K562 (cell line): Measurements from ENCODE around the gene KIF18B. TPM values are rescaled to one million over a fixed set of nuclear protein-coding genes. Genes with fewer than 3 reads are reported as not detected.

Source experiments
- CBFA2T3 ChIP-seq: fragments of 450-650 bp; IDR thresholded peaks from 2 replicates; pipeline ENCODE4 v1.6.1; 2017
- DIDO1 ChIP-seq: fragments of 450-650 bp; IDR thresholded peaks from 2 replicates; pipeline ENCODE4 v1.6.1; 2016; ENCODE audit warnings: low read depth, missing biosample characterization, missing genetic modification characterization
- IFI16 ChIP-seq: fragments of 250-450 bp; sonication (Bioruptor Pico); IDR thresholded peaks from 2 replicates; pipeline ENCODE4 v2.1.2; 2022; ENCODE audit warnings: mild to moderate bottlenecking, inconsistent platforms
- NFIC ChIP-seq: fragments of 450-650 bp; IDR thresholded peaks from 2 replicates; pipeline ENCODE4 v1.6.1; 2017; ENCODE audit warnings: mild to moderate bottlenecking, inconsistent platforms
- NFYB ChIP-seq: IDR thresholded peaks from 2 replicates; pipeline ENCODE4 v1.6.1; 2011; ENCODE audit warnings: mild to moderate bottlenecking, moderate library complexity; ENCODE audit not compliant: insufficient read length; ENCODE audit errors: extremely low read depth
- RUNX1 ChIP-seq: sonication (generic); IDR thresholded peaks from 2 replicates; pipeline ENCODE4 v1.6.1; 2016; ENCODE audit warnings: antibody characterized with exemption, low read depth
- polyA plus RNA-seq, 8 experiments: library from polyadenylated mRNA; depleted of rRNA in 4 of 8; stranded (reverse) in 5 of 8; unstranded in 3 of 8; fragments of >200 nt; fragmentation: Nextera tagmentation in 2 of 8; fragmentation: Illumina TruSeq in 1 of 8; extraction: Ambion mirVana in 2 of 8; extraction: Trizol in 1 of 8; gene quantifications; 2 replicates each; pipeline versions ENCODE4 v1.2.1 to v1.2.3, GENCODE V29; 2011 to 2014; ENCODE audit warnings: inconsistent platforms in 1 of 8, missing spikeins in 1 of 8
- total RNA-seq, 7 experiments: library from RNA; depleted of rRNA in 6 of 7; stranded (reverse); fragments of >200 nt in 6 of 7; fragmentation: Illumina TruSeq in 2 of 7; extraction: Trizol in 2 of 7; gene quantifications; 2 replicates each; pipeline versions ENCODE4 v1.2.1 to v1.2.3, GENCODE V29; 2011 to 2021; ENCODE audit warnings: low replicate concordance in 1 of 7
- TF ChIP-seq, protein P1 (sequence below), 2 experiments: fragments of 450-650 bp; IDR thresholded peaks; 2 replicates each; pipeline ENCODE4 v1.6.1; 2018; ENCODE audit warnings: mild to moderate bottlenecking in 2 of 2, low read depth in 1 of 2; ENCODE audit not compliant: partially characterized antibody in 2 of 2
- TF ChIP-seq, protein P2 (sequence below): IDR thresholded peaks from 2 replicates; pipeline ENCODE4 v1.6.1; 2012; ENCODE audit warnings: low read depth, low read length, improper control_type of control experiment, borderline replicate concordance
- TF ChIP-seq, protein P3 (sequence below): fragments of 450-650 bp; formaldehyde crosslinking; IDR thresholded peaks from 2 replicates; pipeline ENCODE4 v1.4.0; 2020; ENCODE audit warnings: mild to moderate bottlenecking, moderate library complexity
- TF ChIP-seq, protein P4 (sequence below), 2 experiments: fragments of 450-650 bp; IDR thresholded peaks; 2 replicates each; pipeline ENCODE4 v1.6.1; 2016; ENCODE audit warnings: mild to moderate bottlenecking in 2 of 2, borderline replicate concordance in 1 of 2, low read depth in 1 of 2, moderate library complexity in 1 of 2

Gene KIF18B
- total and polyA plus RNA-seq, 9 of the 15 experiments (the other 6 are each of a cell fraction or from before 2014, with no cell fraction given): 2.0 to 42.8 (median 13.2) TPM

- TF ChIP-seq RUNX1 (no peak), DIDO1 (tag) (no peak), IFI16 (CRISPR knock-in tag) (no peak), NFYB (peak; percentile 74), NFIC (0 out of 2 replicates have a peak, but pooled peaks have one; percentile 37), CBFA2T3 (no peak)
- TF ChIP-seq, protein P1, sequence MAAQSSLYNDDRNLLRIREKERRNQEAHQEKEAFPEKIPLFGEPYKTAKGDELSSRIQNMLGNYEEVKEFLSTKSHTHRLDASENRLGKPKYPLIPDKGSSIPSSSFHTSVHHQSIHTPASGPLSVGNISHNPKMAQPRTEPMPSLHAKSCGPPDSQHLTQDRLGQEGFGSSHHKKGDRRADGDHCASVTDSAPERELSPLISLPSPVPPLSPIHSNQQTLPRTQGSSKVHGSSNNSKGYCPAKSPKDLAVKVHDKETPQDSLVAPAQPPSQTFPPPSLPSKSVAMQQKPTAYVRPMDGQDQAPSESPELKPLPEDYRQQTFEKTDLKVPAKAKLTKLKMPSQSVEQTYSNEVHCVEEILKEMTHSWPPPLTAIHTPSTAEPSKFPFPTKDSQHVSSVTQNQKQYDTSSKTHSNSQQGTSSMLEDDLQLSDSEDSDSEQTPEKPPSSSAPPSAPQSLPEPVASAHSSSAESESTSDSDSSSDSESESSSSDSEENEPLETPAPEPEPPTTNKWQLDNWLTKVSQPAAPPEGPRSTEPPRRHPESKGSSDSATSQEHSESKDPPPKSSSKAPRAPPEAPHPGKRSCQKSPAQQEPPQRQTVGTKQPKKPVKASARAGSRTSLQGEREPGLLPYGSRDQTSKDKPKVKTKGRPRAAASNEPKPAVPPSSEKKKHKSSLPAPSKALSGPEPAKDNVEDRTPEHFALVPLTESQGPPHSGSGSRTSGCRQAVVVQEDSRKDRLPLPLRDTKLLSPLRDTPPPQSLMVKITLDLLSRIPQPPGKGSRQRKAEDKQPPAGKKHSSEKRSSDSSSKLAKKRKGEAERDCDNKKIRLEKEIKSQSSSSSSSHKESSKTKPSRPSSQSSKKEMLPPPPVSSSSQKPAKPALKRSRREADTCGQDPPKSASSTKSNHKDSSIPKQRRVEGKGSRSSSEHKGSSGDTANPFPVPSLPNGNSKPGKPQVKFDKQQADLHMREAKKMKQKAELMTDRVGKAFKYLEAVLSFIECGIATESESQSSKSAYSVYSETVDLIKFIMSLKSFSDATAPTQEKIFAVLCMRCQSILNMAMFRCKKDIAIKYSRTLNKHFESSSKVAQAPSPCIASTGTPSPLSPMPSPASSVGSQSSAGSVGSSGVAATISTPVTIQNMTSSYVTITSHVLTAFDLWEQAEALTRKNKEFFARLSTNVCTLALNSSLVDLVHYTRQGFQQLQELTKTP (IDR thresholded peaks at IDR 0.05; ENCODE audit: low read depth in 1 of 2, partially characterized antibody in 2 of 2): no peak
- TF ChIP-seq, protein P2, sequence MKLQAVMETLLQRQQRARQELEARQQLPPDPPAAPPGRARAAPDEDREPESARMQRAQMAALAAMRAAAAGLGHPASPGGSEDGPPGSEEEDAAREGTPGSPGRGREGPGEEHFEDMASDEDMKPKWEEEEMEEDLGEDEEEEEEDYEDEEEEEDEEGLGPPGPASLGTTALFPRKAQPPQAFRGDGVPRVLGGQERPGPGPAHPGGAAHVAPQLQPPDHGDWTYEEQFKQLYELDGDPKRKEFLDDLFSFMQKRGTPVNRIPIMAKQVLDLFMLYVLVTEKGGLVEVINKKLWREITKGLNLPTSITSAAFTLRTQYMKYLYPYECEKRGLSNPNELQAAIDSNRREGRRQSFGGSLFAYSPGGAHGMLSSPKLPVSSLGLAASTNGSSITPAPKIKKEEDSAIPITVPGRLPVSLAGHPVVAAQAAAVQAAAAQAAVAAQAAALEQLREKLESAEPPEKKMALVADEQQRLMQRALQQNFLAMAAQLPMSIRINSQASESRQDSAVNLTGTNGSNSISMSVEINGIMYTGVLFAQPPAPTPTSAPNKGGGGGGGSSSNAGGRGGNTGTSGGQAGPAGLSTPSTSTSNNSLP: no peak
- TF ChIP-seq, protein P3, sequence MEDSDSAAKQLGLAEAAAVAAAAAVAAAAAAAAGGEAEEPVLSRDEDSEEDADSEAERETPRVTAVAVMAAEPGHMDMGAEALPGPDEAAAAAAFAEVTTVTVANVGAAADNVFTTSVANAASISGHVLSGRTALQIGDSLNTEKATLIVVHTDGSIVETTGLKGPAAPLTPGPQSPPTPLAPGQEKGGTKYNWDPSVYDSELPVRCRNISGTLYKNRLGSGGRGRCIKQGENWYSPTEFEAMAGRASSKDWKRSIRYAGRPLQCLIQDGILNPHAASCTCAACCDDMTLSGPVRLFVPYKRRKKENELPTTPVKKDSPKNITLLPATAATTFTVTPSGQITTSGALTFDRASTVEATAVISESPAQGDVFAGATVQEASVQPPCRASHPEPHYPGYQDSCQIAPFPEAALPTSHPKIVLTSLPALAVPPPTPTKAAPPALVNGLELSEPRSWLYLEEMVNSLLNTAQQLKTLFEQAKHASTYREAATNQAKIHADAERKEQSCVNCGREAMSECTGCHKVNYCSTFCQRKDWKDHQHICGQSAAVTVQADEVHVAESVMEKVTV: no peak
- TF ChIP-seq, protein P4, sequence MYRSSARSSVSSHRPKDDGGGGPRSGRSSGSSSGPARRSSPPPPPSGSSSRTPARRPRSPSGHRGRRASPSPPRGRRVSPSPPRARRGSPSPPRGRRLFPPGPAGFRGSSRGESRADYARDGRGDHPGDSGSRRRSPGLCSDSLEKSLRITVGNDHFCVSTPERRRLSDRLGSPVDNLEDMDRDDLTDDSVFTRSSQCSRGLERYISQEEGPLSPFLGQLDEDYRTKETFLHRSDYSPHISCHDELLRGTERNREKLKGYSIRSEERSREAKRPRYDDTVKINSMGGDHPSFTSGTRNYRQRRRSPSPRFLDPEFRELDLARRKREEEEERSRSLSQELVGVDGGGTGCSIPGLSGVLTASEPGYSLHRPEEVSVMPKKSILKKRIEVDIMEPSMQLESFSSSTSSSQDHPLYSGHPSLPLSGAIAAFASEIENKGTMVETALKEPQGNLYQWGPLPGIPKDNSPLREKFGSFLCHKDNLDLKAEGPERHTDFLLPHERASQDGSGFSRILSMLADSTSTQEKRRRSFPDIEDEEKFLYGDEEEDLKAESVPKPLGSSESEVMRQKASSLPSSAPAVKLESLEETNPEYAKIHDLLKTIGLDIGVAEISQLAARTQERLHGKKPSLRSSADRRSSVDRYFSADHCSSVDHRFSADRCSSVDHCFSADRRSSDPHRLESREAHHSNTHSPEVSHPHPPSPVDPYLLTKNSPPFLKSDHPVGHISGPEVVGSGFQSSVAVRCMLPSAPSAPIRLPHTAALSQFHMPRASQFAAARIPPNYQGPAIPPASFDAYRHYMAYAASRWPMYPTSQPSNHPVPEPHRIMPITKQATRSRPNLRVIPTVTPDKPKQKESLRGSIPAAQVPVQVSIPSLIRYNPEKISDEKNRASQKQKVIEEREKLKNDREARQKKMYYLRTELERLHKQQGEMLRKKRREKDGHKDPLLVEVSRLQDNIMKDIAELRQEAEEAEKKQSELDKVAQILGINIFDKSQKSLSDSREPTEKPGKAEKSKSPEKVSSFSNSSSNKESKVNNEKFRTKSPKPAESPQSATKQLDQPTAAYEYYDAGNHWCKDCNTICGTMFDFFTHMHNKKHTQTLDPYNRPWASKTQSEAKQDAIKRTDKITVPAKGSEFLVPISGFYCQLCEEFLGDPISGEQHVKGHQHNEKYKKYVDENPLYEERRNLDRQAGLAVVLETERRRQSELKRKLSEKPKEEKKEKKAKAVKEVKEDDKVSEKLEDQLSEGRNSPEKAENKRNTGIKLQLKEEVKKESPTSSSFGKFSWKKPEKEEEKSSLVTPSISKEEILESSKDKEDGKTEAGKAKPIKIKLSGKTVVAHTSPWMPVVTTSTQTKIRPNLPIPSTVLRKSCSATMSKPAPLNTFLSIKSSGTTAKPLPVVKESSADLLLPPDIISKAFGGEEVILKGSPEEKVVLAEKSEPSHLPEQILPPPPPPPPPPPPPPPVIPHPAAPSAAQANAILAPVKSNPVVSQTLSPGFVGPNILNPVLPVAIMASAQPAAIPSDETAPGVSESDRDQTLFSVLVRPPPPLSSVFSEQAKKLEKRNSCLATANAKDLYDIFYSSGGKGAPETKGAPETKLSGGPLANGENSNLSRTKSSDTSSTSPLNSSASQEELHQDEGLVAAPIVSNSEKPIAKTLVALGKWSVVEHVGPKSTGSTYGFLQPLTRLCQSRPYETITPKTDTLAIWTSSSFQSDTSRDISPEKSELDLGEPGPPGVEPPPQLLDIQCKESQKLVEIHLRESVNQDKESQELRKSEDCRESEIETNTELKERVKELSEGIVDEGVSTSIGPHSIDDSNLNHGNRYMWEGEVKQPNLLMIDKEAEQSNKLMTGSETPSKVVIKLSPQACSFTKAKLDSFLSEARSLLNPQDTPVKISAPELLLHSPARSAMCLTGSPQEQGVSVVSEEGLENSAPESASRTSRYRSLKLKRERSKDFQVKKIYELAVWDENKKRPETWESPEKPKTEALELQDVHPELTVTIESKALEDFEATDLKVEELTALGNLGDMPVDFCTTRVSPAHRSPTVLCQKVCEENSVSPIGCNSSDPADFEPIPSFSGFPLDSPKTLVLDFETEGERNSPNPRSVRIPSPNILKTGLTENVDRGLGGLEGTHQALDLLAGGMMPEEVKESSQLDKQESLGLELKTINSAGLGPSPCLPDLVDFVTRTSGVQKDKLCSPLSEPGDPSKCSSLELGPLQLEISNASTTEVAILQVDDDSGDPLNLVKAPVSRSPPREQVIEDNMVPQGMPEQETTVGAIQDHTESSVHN (IDR thresholded peaks at IDR 0.05; ENCODE audit: borderline replicate concordance in 1 of 2, low read depth in 1 of 2): no peak
Observed at GRCh38 chr17:44947461-44948314, at the start of gene KIF18B (continued).
